GM19099 (cell line): Measurements from ENCODE around the gene CRIP1.

Source experiments
- POLR2A ChIP-seq: IDR thresholded peaks from 3 replicates; pipeline ENCODE4 v1.6.1; 2011; ENCODE audit warnings: low read depth; ENCODE audit not compliant: insufficient read length; ENCODE audit errors: extremely low read depth

Gene CRIP1

GRCh38 chr14:105461903-105462302 lies 24.8 kb upstream of the CRIP1 start:
- no peak for TF ChIP-seq POLR2A

- TF ChIP-seq POLR2A: no peak
Observed at GRCh38 chr14:105464501-105464900, 22.2 kb upstream of the CRIP1 start.

- no peak for TF ChIP-seq POLR2A
Observed at GRCh38 chr14:105465209-105466031, 21.3 kb upstream of the CRIP1 start.

DNA sequence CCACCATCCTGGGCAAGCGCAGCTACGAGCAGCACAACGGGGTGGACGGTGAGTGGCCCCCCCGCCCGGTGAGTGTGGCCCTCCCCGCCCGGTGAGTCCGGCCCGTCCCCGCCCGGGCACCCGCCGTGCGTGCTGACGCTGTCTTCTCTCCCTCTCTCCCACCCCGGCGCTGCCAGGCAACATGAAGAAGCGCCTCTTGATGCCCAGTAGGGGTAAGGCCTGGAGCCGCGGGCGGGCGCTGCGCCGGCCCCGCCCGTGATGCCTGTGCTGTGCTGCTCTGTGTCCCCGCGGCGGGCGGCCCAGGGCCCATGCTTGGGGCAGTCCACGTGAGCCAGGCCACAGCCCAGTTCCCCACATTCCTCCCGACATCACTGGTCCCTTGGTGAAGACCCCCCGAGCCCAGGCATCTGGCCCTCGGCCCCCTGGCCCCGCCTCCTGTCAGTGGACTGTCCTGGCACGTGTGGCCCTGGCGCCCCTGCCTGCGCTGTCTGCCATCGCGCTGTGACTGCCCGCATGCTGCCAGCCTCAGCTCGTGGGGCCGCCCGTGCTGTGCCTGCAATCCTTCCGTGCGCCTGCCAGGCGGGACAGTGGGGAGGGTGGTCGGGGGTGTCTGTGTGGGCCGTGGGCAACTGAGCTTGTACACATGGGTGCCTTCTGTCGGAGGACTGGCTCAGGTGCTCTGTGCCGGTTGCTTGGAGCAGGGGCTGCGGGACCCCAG lies 20.0 kb upstream of the CRIP1 start:
- no peak for TF ChIP-seq POLR2A

DNA sequence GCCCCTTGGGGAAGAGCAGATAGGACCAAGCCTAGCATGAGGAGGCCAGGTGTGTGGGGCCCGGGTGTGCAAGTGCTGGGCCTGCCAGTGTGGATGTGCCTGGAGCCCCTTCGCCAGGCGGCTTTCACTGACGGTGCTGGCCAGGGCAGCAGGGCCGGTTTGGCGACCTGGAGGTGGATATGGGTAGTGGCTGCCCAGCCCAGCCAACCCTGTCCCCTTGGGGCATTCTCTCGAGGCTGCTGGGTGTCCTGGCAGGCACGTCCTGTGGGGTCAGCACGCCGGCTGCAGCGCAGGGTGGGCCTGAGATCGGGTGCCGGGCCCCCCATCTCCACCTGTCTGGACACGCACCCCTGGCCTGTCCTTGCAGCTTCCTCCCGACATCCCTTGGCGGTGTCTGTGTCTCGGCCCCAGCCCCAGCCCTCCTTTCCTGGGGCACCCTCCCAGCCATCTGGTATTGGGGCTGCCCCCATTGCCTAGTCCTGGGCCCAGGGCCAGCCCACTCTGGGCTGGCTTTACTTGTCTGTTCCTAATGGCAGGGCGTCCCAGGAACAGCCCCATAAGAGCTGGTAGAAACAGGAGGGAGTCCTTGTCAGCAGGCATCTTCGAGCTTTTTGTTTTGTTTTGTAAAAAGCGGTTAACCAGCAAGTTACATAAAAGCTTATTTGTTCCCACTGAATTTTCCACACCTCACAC lies 19.3 kb upstream of the CRIP1 start:
- no peak for TF ChIP-seq POLR2A

- no peak for TF ChIP-seq POLR2A
Observed at GRCh38 chr14:105467942-105468471, 18.7 kb upstream of the CRIP1 start.

- TF ChIP-seq POLR2A: no peak
Observed at GRCh38 chr14:105468621-105469241, 18.0 kb upstream of the CRIP1 start.

GRCh38 chr14:105469456-105470349 lies 17.0 kb upstream of the CRIP1 start:
- TF ChIP-seq POLR2A: no peak

DNA sequence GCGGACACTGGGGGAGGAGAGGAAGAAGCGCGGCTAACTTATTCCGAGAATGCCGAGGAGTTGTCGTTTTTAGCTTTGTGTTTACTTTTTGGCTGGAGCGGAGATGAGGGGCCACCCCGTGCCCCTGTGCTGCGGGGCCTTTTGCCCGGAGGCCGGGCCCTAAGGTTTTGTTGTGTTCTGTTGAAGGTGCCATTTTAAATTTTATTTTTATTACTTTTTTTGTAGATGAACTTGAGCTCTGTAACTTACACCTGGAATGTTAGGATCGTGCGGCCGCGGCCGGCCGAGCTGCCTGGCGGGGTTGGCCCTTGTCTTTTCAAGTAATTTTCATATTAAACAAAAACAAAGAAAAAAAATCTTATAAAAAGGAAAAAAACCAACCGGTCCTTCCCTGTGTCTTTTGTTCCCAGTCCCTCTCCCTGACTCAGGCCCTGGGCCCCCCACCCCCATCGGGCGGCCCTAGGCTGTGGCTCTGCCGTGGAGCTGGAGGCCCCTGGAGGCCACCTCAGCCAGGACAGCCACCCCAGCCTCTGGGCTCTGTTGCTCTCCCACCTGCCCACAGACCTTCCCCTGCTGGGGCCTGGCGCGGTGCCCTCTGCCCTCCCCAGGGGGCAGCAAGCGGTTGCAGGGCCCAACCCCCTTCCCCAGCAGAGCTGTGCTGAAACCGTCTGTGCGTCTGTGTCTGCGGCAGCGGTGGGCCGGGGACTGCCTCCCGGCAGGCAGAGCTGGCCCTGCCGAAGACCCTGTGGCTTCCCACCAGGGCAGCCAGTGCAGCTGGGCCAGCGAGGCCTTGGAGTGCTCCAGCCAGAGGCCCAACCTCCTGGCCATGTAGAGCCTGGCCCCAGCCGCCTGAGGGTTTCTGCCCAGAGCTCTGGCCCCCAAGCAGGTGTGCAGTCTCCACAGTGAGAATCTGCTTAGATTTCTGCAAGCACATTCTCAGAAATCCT lies 16.1 kb upstream of the CRIP1 start:
- TF ChIP-seq POLR2A: no peak

- no peak for TF ChIP-seq POLR2A
Observed at GRCh38 chr14:105471297-105471821, 15.3 kb upstream of the CRIP1 start.

- TF ChIP-seq POLR2A: no peak
Observed at GRCh38 chr14:105471823-105472485, 14.7 kb upstream of the CRIP1 start.

- no peak for TF ChIP-seq POLR2A
Observed at GRCh38 chr14:105472486-105472991, 14.1 kb upstream of the CRIP1 start.

DNA sequence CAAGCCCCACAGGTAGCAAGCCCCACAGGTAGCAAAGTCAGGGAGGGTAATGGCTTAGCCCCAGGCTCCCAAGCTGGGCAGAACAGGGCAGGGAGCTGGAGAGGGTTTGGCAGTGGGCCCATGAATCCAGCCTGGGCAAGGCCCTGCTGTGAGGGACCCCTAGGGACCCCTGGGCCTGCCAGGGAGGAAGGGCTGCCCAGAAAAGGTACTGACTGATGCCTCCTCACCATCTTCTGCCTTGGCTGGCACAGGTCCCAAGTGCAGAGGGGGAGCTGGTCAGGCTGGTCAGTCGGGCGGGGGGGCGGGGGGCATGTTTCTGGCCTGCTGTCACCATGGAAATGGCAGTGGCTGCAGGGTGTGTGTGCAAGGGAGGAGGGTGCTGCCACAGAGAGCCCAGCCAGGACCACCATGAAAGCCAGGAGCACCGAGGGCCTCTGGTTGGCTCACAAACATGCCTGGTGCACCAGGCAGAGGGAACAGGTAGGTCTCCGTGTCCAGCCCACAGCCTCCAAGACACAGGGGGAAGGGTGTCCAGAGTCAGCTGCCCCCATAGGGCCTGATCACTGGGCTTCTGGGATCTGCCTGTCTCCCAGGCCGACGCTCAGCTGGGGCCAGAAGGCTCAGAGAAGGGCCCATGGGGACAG lies 13.5 kb upstream of the CRIP1 start:
- no peak for TF ChIP-seq POLR2A
